Measurements from ENCODE around the gene RHBDL3.

RHBDL3 gene

GRCh38 chr17:32323046-32323445 lies 57.4 kb downstream of the RHBDL3 start:
- in situ Hi-C loops (cut with MboI; ENCODE audit: low sequenced_read_pairs) = no loop called here

GRCh38 chr17:32323811-32324491 lies 58.3 kb downstream of the RHBDL3 start:
- in situ Hi-C loops (cut with MboI; ENCODE audit: low sequenced_read_pairs) = no loop called here

GRCh38 chr17:32327911-32328310 lies 62.3 kb downstream of the RHBDL3 start:
- in situ Hi-C loops (cut with MboI; ENCODE audit: low sequenced_read_pairs) = loop anchor here (25.0 kb wide), 1 partner anchor 316 kb away; the partner anchor contains the start of gene LRRC37B

DNA sequence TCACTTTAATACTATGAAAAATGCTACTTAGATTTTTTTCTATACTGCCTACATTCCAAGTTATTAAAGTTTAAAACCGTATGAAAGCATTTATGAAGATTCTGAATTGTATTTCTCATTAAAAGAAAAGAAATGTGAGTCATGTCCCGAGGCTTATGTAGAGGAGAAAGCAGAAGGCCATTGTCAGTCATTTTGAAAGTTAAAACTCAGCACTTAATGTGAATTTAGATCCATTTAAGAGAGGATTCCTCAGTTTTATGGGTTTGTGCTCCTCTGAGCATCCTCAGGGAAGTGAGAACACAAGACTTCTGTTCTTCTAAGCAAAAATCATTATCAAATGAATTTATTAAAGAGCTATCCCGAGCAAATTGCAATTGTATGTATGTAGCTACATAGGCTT lies 64.5 kb downstream of the RHBDL3 start:
- in situ Hi-C loops (cut with MboI; ENCODE audit: low sequenced_read_pairs) = loop anchor here (25.0 kb wide), 1 partner anchor 318 kb away; the partner anchor contains the start of gene LRRC37B

DNA sequence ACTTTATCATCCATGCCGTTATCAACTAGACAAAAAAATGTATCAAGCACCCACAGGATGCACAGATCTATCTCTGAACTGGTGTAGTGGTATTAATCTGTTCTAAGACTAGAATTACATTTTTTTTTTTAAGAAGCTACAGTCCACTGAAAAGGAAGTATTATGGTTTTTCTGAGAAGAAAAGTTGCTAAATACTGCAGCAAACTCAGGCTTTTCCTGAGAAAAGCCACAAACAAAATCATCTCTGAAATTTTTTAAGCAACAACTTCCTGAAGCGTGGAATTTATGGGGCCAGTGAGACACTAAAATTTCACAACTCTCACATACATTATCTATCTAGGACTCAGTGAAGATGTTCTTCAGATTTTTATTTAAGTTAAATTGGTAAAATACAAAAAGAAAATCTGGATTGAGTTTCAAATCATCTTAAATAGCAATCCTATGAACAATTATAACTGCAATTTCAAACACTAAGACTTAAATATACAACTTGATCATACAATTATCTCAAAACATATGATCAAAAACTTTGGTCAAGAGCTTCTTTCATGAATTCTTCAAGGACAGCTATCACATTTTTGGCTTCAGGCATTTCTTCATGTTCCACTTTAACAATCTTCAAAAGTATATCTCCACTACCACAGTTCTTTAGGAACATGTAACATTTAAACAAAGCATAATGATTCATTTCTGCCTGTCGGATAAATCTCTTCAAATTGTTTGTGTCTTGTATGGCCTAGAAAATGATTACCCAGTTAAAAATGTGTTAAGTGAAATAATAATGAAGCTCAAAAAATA lies 65.8 kb downstream of the RHBDL3 start:
- in situ Hi-C loops (cut with MboI; ENCODE audit: low sequenced_read_pairs) = loop anchor here (25.0 kb wide), 1 partner anchor 319 kb away; the partner anchor contains the start of gene LRRC37B

DNA sequence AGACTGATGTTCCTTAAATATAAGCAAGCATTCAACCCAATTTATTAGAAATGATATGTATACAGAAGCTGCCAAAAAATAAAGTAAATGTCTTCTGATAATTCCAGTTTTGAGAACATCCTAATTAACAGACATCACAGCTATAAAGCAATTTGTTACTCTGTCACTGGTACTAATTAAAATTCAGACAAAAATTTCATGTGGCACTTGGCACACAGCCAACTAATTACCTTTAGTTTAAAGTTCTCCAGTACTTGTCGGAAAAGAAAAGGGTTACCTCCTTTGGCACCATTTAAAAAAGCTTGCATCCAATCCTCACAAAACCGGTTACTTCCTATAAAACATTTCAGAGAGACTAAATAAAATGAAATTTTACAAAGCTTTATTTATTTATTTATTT lies 67.6 kb downstream of the RHBDL3 start:
- in situ Hi-C loops (cut with MboI; ENCODE audit: low sequenced_read_pairs) = loop anchor here (25.0 kb wide), 1 partner anchor 321 kb away; the partner anchor contains the start of gene LRRC37B

- in situ Hi-C loops (cut with MboI; ENCODE audit: low sequenced_read_pairs) = loop anchor here (25.0 kb wide), 1 partner anchor 323 kb away; the partner anchor contains the start of gene LRRC37B
These were observed 69.4 kb downstream of the RHBDL3 start for GRCh38 chr17:32335046-32335445.

DNA sequence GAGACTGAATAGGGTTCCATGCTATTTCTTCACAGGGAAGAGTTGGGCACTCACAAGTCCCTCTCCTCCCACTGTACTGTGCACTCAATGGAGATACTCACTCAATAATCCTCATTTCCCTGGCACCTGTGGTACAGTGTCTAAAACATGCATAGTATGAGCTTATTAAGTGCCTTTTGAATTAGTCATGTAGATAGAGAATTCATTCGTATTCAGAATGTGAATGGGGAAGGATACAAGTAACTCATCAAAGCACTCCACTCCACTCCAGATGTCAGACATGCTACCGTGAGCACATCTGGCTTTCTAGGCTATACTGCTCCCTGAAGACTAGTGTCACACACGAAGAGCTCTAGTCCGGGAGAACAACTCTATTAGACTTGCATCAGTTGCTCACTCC lies 70.1 kb downstream of the RHBDL3 start:
- in situ Hi-C loops (cut with MboI; ENCODE audit: low sequenced_read_pairs) = loop anchor here (25.0 kb wide), 1 partner anchor 323 kb away; the partner anchor contains the start of gene LRRC37B

DNA sequence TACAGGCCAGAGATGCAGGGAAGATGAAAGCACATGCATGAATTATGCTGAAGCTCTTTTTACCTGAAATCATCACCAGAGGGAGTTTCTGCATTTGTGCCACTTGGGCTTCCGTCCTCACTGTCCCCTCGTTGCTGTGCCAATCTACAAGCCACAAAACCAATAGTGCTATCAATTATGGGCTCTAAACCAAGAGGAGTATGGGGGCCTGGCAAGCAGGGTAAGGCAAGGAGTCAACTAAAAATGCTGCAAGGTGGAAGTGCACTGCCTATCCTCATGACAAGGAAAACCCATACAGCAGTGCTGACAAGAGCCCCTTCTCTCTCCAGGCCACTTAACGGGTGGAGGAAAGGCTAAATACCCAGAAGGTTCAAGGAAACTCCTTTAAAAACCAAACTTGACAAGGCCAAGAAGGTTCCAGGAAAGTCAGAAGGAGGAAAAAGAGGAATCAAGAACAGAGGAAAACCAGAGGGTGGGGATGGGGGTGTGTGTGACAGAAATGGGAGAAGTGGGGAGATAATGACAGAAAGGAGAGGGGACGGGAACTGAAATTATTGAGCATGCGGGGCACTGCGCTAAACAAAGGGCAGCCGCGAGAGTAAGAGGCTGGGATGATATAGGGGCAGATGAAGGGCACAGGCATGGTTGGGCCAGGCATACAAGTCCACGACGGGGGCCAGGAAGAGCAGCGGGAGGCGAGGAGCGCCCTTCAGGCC lies 75.7 kb downstream of the RHBDL3 start:
- in situ Hi-C loops (cut with MboI; ENCODE audit: low sequenced_read_pairs) = loop anchor here (25.0 kb wide), 1 partner anchor 329 kb away; the partner anchor contains the start of gene LRRC37B

DNA sequence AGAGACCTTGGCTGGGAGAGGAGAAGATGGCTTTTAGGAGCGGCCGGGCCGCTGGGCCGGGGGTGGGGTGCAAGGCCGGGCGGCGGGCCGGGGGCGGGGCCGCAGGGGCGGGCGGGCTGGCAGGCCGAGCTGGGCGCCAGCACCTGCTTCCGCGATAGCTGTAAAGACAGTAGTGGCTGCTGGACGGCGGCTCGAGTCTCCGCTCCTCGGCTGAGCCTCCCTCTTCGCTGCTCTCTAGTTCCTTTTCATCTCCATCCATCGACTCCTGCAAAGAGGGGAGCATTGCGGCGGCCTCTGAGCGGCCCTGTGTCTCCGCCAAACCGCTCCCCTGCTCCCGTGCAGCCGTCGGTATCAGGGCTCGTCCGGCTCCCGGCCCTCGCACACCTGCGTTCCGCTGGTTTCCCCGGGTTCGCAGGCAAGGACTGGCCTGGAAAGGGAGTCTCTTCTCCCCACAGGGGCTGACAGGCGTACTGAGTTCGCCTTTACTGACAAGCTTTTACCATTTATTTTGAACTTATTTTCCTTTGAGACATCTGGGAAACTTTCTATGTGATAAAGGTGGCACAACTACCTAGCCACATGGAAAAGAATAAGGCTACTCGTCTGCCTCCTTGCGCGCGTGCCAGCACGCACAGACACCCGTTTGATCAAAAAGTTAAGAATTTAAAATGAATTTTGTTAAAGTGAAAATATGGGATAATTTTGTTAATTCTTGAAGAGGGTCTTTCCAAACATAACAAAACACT lies 76.4 kb downstream of the RHBDL3 start, which contains the start of gene C17orf75:
Gene C17orf75, minus strand, starts transcription at position 317 of the 746 bp plus-strand sequence. Its CDS starts 34 bp downstream, at position 283.
- in situ Hi-C loops (cut with MboI; ENCODE audit: low sequenced_read_pairs) = loop anchor here (25.0 kb wide), 1 partner anchor 330 kb away; the partner anchor contains the start of gene LRRC37B

GRCh38 chr17:32342603-32343325 lies 77.1 kb downstream of the RHBDL3 start:
- in situ Hi-C loops (cut with MboI; ENCODE audit: low sequenced_read_pairs) = loop anchor here (25.0 kb wide), 1 partner anchor 330 kb away; the partner anchor contains the start of gene LRRC37B

DNA sequence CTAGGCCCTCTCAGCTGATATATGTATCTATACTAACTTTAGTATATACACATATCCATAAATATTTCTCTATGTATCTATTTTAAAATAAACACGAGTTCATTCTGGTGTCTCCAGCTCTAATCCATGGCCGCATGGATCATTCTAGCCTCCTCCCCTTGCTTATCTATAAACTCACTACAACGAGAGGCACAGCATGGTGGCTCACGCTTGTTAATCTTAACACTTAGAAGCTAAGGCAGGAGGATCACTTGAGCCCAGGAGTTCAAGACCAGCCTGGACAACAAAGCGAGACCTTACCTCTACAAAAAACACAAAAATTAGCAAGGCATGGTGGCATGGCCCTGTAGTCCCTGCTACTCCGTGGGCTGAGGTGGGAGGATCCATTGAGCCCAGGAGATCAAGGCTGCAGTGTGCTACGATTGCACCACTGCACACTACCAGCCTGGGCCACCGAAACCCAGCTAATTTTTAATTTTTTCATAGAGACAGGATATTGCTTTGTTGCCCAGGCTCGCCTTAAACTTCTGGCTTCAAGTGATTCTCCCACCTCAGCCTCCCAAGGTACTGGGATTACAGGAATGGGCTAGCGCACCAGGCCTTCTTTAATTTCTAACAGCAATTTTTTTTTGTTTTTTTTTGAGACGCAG lies 80.4 kb downstream of the RHBDL3 start:
- in situ Hi-C loops (cut with MboI; ENCODE audit: low sequenced_read_pairs) = loop anchor here (25.0 kb wide), 1 partner anchor 334 kb away; the partner anchor contains the start of gene LRRC37B

DNA sequence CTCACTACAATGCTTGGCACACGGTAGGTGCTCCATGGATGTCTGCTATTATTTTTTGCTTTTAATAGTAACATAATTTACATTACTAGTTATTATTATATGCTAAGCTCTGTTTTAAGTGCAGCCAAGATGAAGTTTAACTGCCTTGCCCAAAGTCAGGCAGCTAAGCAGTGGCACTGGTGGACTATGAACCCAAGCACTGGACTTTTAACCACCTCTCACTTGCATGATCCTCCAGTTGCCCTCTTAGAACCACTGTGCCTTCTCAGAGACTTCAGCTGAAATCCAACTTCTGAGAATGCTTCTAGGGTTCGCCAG lies 82.8 kb downstream of the RHBDL3 start:
- in situ Hi-C loops (cut with MboI; ENCODE audit: low sequenced_read_pairs) = loop anchor here (25.0 kb wide), 1 partner anchor 336 kb away; the partner anchor contains the start of gene LRRC37B

DNA sequence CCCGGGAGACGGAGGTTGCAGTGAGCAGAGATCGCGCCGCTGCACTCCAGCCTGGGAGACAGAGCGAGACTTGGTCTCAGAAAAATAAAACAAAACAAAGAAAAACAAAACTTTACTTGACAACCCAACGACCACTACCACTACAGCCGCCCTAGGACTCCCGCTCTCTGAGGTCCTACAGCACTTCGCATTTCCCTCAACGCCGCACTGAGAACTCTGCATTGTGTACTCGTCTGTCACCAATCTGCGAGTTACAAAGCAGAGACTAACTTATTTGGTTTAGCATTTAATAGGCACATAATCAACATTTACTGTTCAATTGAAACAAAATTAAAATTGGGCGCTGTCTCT lies 83.8 kb downstream of the RHBDL3 start:
- in situ Hi-C loops (cut with MboI; ENCODE audit: low sequenced_read_pairs) = loop anchor here (25.0 kb wide), 1 partner anchor 337 kb away; the partner anchor contains the start of gene LRRC37B

- in situ Hi-C loops (cut with MboI; ENCODE audit: low sequenced_read_pairs) = loop anchor here (10.0 to 25.0 kb wide), 2 partner anchors 65 to 338 kb away; partner anchors contain the start of gene LRRC37B
These were observed 84.4 kb downstream of the RHBDL3 start, which contains the start of gene ZNF207 for GRCh38 chr17:32349854-32350665. TSS of gene ZNF207 (plus strand) at chr17:32350157. CDS start at chr17:32350286, 129 bp downstream.

- in situ Hi-C loops (cut with MboI; ENCODE audit: low sequenced_read_pairs) = loop anchor here (10.0 kb wide), 1 partner anchor 64 kb away; no protein-coding TSS in a partner anchor
These were observed 85.2 kb downstream of the RHBDL3 start for GRCh38 chr17:32350666-32351418.

- in situ Hi-C loops (cut with MboI; ENCODE audit: low sequenced_read_pairs) = loop anchor here (10.0 kb wide), 1 partner anchor 62 kb away; no protein-coding TSS in a partner anchor
These were observed 87.1 kb downstream of the RHBDL3 start for GRCh38 chr17:32352734-32353133.

Measured in HL-60/S4 treated with retinoic acid at 250 ng/mL for 4 days and 3 days (cell line).